ENCODE data around the gene MYT1.

Gene MYT1

GRCh38 chr20:64237316-64237715, 73.1 kb downstream of the MYT1 start:
- DNase-seq (ENCODE audit: low read depth), result no peak
- TF ChIP-seq CTCF (IDR thresholded peaks at IDR 0.05; ENCODE audit: control insufficient read depth, extremely low read depth, insufficient read depth), result no peak
- no peak overlapping the region for H3K4me3 ChIP-seq (ENCODE audit: low read depth, low read length)

- H3K4me3 ChIP-seq (ENCODE audit: low read depth, low read length), result no peak overlapping the region
- DNase-seq (ENCODE audit: low read depth), result no peak
- no peak for TF ChIP-seq CTCF (IDR thresholded peaks at IDR 0.05; ENCODE audit: control insufficient read depth, extremely low read depth, insufficient read depth)
Measured at GRCh38 chr20:64238115-64238825, 74.0 kb downstream of the MYT1 start.

- no peak for TF ChIP-seq CTCF (IDR thresholded peaks at IDR 0.05; ENCODE audit: control insufficient read depth, extremely low read depth, insufficient read depth)
- DNase-seq (ENCODE audit: low read depth), result no peak
- no peak overlapping the region for H3K4me3 ChIP-seq (ENCODE audit: low read depth, low read length)
Measured at GRCh38 chr20:64238851-64239387, 74.7 kb downstream of the MYT1 start.

GRCh38 chr20:64239449-64240242, 75.4 kb downstream of the MYT1 start:
- TF ChIP-seq CTCF (IDR thresholded peaks at IDR 0.05; ENCODE audit: control insufficient read depth, extremely low read depth, insufficient read depth), result no peak

GRCh38 chr20:64240243-64241015, 76.2 kb downstream of the MYT1 start:
- no peak overlapping the region for H3K4me3 ChIP-seq (ENCODE audit: low read depth, low read length)
- TF ChIP-seq CTCF (IDR thresholded peaks at IDR 0.05; ENCODE audit: control insufficient read depth, extremely low read depth, insufficient read depth), result no peak
- no peak for DNase-seq (ENCODE audit: low read depth)

More at GRCh38 chr20:64239449-64240242, 75.4 kb downstream of the MYT1 start:
- no peak overlapping the region for H3K4me3 ChIP-seq (ENCODE audit: low read depth, low read length)
- no peak for DNase-seq (ENCODE audit: low read depth)

GRCh38 chr20:64241061-64241460, 76.8 kb downstream of the MYT1 start:
- TF ChIP-seq CTCF (IDR thresholded peaks at IDR 0.05; ENCODE audit: control insufficient read depth, extremely low read depth, insufficient read depth), result no peak
- DNase-seq (ENCODE audit: low read depth), result no peak
- H3K4me3 ChIP-seq (ENCODE audit: low read depth, low read length), result no peak overlapping the region

All from LNCaP clone FGC (cell line).